Duodenal mucosa (tissue), 2 donors: ENCODE results near the gene SCAMP3.
"Not testable (repeated sequence)": the region's sequence is repeated elsewhere in the genome, so short reads cannot be mapped to it uniquely, and the experiment has no call there.

Experiments used
- H3K27ac ChIP-seq: one replicate; pipeline ENCODE4 v1.7.0; 2013; ENCODE audit warnings: low read depth, low read length
- H3K27me3 ChIP-seq, 2 donors: one replicate each; pipeline ENCODE4 v1.7.0; 2013; ENCODE audit warnings: low read length in 2 of 2, control low read depth in 1 of 2; ENCODE audit not compliant: insufficient read depth in 2 of 2, control insufficient read depth in 1 of 2
- H3K36me3 ChIP-seq, 2 donors: one replicate each; pipeline ENCODE4 v1.7.0; 2013; ENCODE audit warnings: low read length in 2 of 2, control low read depth in 1 of 2; ENCODE audit not compliant: insufficient read depth in 2 of 2, control insufficient read depth in 1 of 2
- H3K4me1 ChIP-seq, 2 donors: one replicate each; pipeline ENCODE4 v1.7.0; 2013; ENCODE audit warnings: low read length in 2 of 2, control low read depth in 1 of 2; ENCODE audit not compliant: insufficient read depth in 2 of 2, control insufficient read depth in 1 of 2
- H3K4me3 ChIP-seq, 2 donors: one replicate each; pipeline ENCODE4 v1.7.0; 2013; ENCODE audit warnings: low read length in 2 of 2, low read depth in 1 of 2
- H3K9ac ChIP-seq, 2 donors: one replicate each; pipeline ENCODE4 v1.7.0; 2013; ENCODE audit warnings: low read length in 2 of 2, low read depth in 1 of 2
- H3K9me3 ChIP-seq, 2 donors: one replicate each; pipeline ENCODE4 v1.7.0; 2013; ENCODE audit warnings: low read length in 2 of 2, control low read depth in 1 of 2; ENCODE audit not compliant: control insufficient read depth in 1 of 2

The SCAMP3 gene

GRCh38 chr1:155300024-155300423 is 37.9 kb upstream of the SCAMP3 start:
- H3K27ac ChIP-seq, result no peak overlapping the region
- H3K4me1 ChIP-seq, result peaks cover 21 to 23% of the 10 kb centered on the region in 2 donors
- H3K36me3 ChIP-seq, result peaks cover 0 to 3% of the 10 kb centered on the region in 2 donors
- H3K4me3 ChIP-seq, result no peak overlapping the region
- H3K9me3 ChIP-seq, result no peaks in the 10 kb centered on the region
- H3K27me3 ChIP-seq, result peaks cover 0 to 7% of the 10 kb centered on the region in 2 donors
- H3K9ac ChIP-seq, result peak overlapping the region in 1 of 2 donors; percentile 18

GRCh38 chr1:155297384-155297783 is 35.2 kb upstream of the SCAMP3 start:
- Histone ChIP-seq H3K4me1 (peaks cover 17% of the 10 kb centered on the region in 2 donors), H3K9me3 (no peaks in the 10 kb centered on the region), H3K9ac (no peak overlapping the region), H3K27me3 (peaks cover 0 to 7% of the 10 kb centered on the region in 2 donors), H3K36me3 (peaks cover 0 to 3% of the 10 kb centered on the region in 2 donors), H3K27ac (no peak overlapping the region), H3K4me3 (no peak overlapping the region)

- H3K4me3 ChIP-seq, result no peak overlapping the region
- peaks cover 0 to 3% of the 10 kb centered on the region in 2 donors for H3K36me3 ChIP-seq
- H3K9me3 ChIP-seq, result no peaks in the 10 kb centered on the region
- H3K9ac ChIP-seq, result no peak overlapping the region
- H3K27me3 ChIP-seq, result peaks cover 0 to 7% of the 10 kb centered on the region in 2 donors
- peaks cover 17% of the 10 kb centered on the region in 2 donors for H3K4me1 ChIP-seq
- H3K27ac ChIP-seq, result no peak overlapping the region
Measured at GRCh38 chr1:155296661-155297060, 34.5 kb upstream of the SCAMP3 start.

GRCh38 chr1:155295942-155296267 is 33.7 kb upstream of the SCAMP3 start:
- Histone ChIP-seq H3K9me3 (no peaks in the 10 kb centered on the region), H3K4me1 (peaks cover 10 to 12% of the 10 kb centered on the region in 2 donors), H3K4me3 (no peak overlapping the region), H3K36me3 (peaks cover 0 to 3% of the 10 kb centered on the region in 2 donors), H3K27ac (no peak overlapping the region), H3K9ac (no peak overlapping the region), H3K27me3 (peaks cover 0 to 7% of the 10 kb centered on the region in 2 donors)

GRCh38 chr1:155295183-155295941 is 33.2 kb upstream of the SCAMP3 start:
- H3K4me3 ChIP-seq, result no peak overlapping the region
- H3K9ac ChIP-seq, result no peak overlapping the region
- no peaks in the 10 kb centered on the region for H3K9me3 ChIP-seq
- peaks cover 0 to 7% of the 10 kb centered on the region in 2 donors for H3K27me3 ChIP-seq
- H3K4me1 ChIP-seq, result peaks cover 6% of the 10 kb centered on the region in 2 donors
- H3K36me3 ChIP-seq, result peaks cover 0 to 3% of the 10 kb centered on the region in 2 donors
- no peak overlapping the region for H3K27ac ChIP-seq

GRCh38 chr1:155294520-155295182 is 32.5 kb upstream of the SCAMP3 start:
- Histone ChIP-seq H3K4me1 (no peaks in the 10 kb centered on the region), H3K9ac (no peak overlapping the region), H3K27me3 (peaks cover 0 to 7% of the 10 kb centered on the region in 2 donors), H3K27ac (no peak overlapping the region), H3K36me3 (peaks cover 0 to 3% of the 10 kb centered on the region in 2 donors), H3K9me3 (no peaks in the 10 kb centered on the region), H3K4me3 (no peak overlapping the region)

- Histone ChIP-seq H3K27me3 (peaks cover 0 to 7% of the 10 kb centered on the region in 2 donors), H3K36me3 (peaks cover 0 to 7% of the 10 kb centered on the region in 2 donors), H3K4me1 (no peaks in the 10 kb centered on the region), H3K9ac (no peak overlapping the region), H3K4me3 (no peak overlapping the region), H3K27ac (no peak overlapping the region), H3K9me3 (no peaks in the 10 kb centered on the region)
Measured at GRCh38 chr1:155293086-155293749, 31.1 kb upstream of the SCAMP3 start.

GRCh38 chr1:155291006-155291405 is 28.8 kb upstream of the SCAMP3 start:
- H3K4me3 ChIP-seq, H3K4me1 ChIP-seq, H3K27ac ChIP-seq, H3K9ac ChIP-seq, H3K9me3 ChIP-seq, H3K36me3 ChIP-seq, H3K27me3 ChIP-seq: not testable (repeated sequence)

GRCh38 chr1:155287987-155288543 is 25.9 kb upstream of the SCAMP3 start:
- H3K27ac ChIP-seq, result no peak overlapping the region

GRCh38 chr1:155286544-155286943 is 24.4 kb upstream of the SCAMP3 start:
- no peak overlapping the region for H3K9ac ChIP-seq
- H3K27ac ChIP-seq, result no peak overlapping the region
- no peaks in the 10 kb centered on the region for H3K9me3 ChIP-seq
- no peaks in the 10 kb centered on the region for H3K27me3 ChIP-seq
- peaks cover 3 to 18% of the 10 kb centered on the region in 2 donors for H3K36me3 ChIP-seq
- no peaks in the 10 kb centered on the region for H3K4me1 ChIP-seq
- no peak overlapping the region for H3K4me3 ChIP-seq

More at GRCh38 chr1:155287987-155288543, 25.9 kb upstream of the SCAMP3 start:
- no peak overlapping the region for H3K9ac ChIP-seq
- H3K4me1 ChIP-seq, result no peaks in the 10 kb centered on the region
- H3K36me3 ChIP-seq, result peaks cover 3 to 18% of the 10 kb centered on the region in 2 donors
- no peak overlapping the region for H3K4me3 ChIP-seq
- H3K9me3 ChIP-seq, result no peaks in the 10 kb centered on the region
- H3K27me3 ChIP-seq, result no peaks in the 10 kb centered on the region
